Common myeloid progenitor, CD34-positive (primary cell): ENCODE measurements around the gene SLC44A5.

ENCODE experiments used
- CTCF ChIA-PET: fragments of 350-600 bp; sonication (Branson Sonifier 250); formaldehyde crosslinking; loops from one replicate; lab custom pipeline; 2021; ENCODE audit warnings: antibody characterized with exemption; lab: Charles Lee
- POLR2A ChIA-PET: fragments of 350-600 bp; sonication (Branson Sonifier 250); formaldehyde crosslinking; loops from one replicate; lab custom pipeline; 2021; ENCODE audit warnings: antibody characterized with exemption; lab: Charles Lee
- DNase-seq, 3 donors: peaks; one replicate each; pipeline versions ENCODE4 v3.0.0 to v3.0.0-alpha.2; 2013
- H3K27ac ChIP-seq, 2 experiments: 1 replicate in 1 of 2; 2 replicates in 1 of 2; pipeline ENCODE4 v1.7.0; 2013; ENCODE audit warnings: inconsistent platforms in 2 of 2, low read length in 2 of 2, mild to moderate bottlenecking in 2 of 2, low read depth in 1 of 2, moderate library complexity in 1 of 2; ENCODE audit not compliant: severe bottlenecking in 2 of 2, insufficient read depth in 1 of 2, poor library complexity in 1 of 2
- H3K27me3 ChIP-seq, 5 experiments: replicated peaks in 2 of 5; 1 replicate in 3 of 5; 2 replicates in 2 of 5; pipeline versions ENCODE4 v1.6.1 to v1.7.0; 2013; ENCODE audit warnings: low read length in 4 of 5, mild to moderate bottlenecking in 2 of 5, moderate library complexity in 2 of 5, inconsistent platforms in 1 of 5; ENCODE audit not compliant: insufficient read depth in 5 of 5, control insufficient read depth in 4 of 5
- H3K36me3 ChIP-seq, 4 experiments: 1 replicate in 2 of 4; 2 replicates in 2 of 4; pipeline versions ENCODE4 v1.6.1 to v1.7.0; 2013; ENCODE audit warnings: low read length in 3 of 4, control low read depth in 1 of 4, mild to moderate bottlenecking in 1 of 4; ENCODE audit not compliant: control insufficient read depth in 4 of 4, insufficient read depth in 4 of 4
- H3K4me1 ChIP-seq, 4 experiments: 1 replicate in 3 of 4; 2 replicates in 1 of 4; pipeline versions ENCODE4 v1.6.1 to v1.7.1; 2013; ENCODE audit warnings: low read length in 3 of 4, mild to moderate bottlenecking in 3 of 4, control low read depth in 1 of 4, inconsistent platforms in 1 of 4, moderate library complexity in 1 of 4; ENCODE audit not compliant: control insufficient read depth in 4 of 4, insufficient read depth in 4 of 4; ENCODE audit errors: control extremely low read depth in 1 of 4
- H3K4me3 ChIP-seq, 7 experiments: 1 replicate in 4 of 7; 2 replicates in 3 of 7; pipeline versions ENCODE4 v1.5.1 to v1.7.0; 2013; ENCODE audit warnings: mild to moderate bottlenecking in 7 of 7, low read length in 6 of 7, moderate library complexity in 6 of 7, inconsistent platforms in 2 of 7, low read depth in 2 of 7, control low read depth in 1 of 7; ENCODE audit not compliant: insufficient read depth in 4 of 7, control insufficient read depth in 1 of 7; ENCODE audit errors: extremely low read depth in 1 of 7
- H3K9me3 ChIP-seq, 5 experiments: 1 replicate in 4 of 5; 2 replicates in 1 of 5; pipeline versions ENCODE4 v1.6.1 to v1.7.1; 2013; ENCODE audit warnings: low read length in 4 of 5, mild to moderate bottlenecking in 2 of 5, inconsistent platforms in 1 of 5, low read depth in 1 of 5, moderate library complexity in 1 of 5; ENCODE audit not compliant: control insufficient read depth in 4 of 5, insufficient read depth in 2 of 5; ENCODE audit errors: control extremely low read depth in 1 of 5
- WGBS: methylation state at CpG from one replicate; pipeline ENCODE4 v1.1.5; 2013; ENCODE audit not compliant: insufficient coverage; 5-methylcytosine and 5-hydroxymethylcytosine counted together

Gene SLC44A5

GRCh38 chr1:75293270-75293669 lies 317.6 kb downstream of the SLC44A5 start:
- Histone ChIP-seq H3K36me3 (no peaks in the 10 kb centered on the region), H3K27ac (no peak overlapping the region), H3K9me3 (no peaks in the 10 kb centered on the region), H3K4me1 (peaks cover 0 to 13% (median 1%) of the 10 kb centered on the region in 4 experiments), H3K4me3 (no peak overlapping the region), H3K27me3 (no peaks in the 10 kb centered on the region)
- WGBS = 100% methylated on average over 1 of the region's 4 CpGs
- POLR2A ChIA-PET = no interaction called here
- DNase-seq = no peak
- CTCF ChIA-PET = no interaction called here

GRCh38 chr1:75292013-75292412 lies 318.9 kb downstream of the SLC44A5 start:
- Histone ChIP-seq H3K9me3 (peaks cover 0 to 2% (median 0%) of the 10 kb centered on the region in 5 experiments), H3K27ac (no peak overlapping the region), H3K4me3 (no peak overlapping the region), H3K36me3 (no peaks in the 10 kb centered on the region), H3K27me3 (no peaks in the 10 kb centered on the region), H3K4me1 (peaks cover 0 to 13% (median 1%) of the 10 kb centered on the region in 4 experiments)
- 100% methylated on average over 1 of the region's 3 CpGs for WGBS
- DNase-seq = no peak
- ChIA-PET POLR2A (no interaction called here), CTCF (no interaction called here)

DNA sequence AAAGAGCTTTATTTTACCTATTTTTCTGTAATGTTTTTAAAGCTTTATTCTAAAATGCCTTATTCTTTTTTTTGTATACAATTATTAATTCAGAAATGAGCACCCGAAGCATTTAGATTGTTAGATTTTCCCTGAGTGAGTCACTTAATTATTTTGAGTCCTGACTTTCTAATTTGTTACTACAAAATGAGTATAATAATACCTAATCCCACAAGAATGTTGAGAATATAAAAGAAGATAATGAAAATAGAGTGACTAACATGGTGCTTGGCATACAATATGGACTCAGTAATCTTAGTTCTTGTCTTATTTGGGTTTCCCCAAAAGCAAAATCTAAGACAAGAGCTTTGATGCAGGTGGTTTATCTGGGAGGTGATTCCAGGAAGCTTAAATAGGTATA lies 334.5 kb downstream of the SLC44A5 start:
- Histone ChIP-seq H3K27ac (no peak overlapping the region), H3K4me3 (no peak overlapping the region), H3K9me3 (no peaks in the 10 kb centered on the region), H3K4me1 (no peaks in the 10 kb centered on the region), H3K36me3 (no peaks in the 10 kb centered on the region), H3K27me3 (peaks cover 0 to 2% (median 0%) of the 10 kb centered on the region in 5 experiments)
- ChIA-PET POLR2A (no interaction called here), CTCF (no interaction called here)
- no peak for DNase-seq
- WGBS = no CpG with 5 or more reads among the region's 1 CpG

DNA sequence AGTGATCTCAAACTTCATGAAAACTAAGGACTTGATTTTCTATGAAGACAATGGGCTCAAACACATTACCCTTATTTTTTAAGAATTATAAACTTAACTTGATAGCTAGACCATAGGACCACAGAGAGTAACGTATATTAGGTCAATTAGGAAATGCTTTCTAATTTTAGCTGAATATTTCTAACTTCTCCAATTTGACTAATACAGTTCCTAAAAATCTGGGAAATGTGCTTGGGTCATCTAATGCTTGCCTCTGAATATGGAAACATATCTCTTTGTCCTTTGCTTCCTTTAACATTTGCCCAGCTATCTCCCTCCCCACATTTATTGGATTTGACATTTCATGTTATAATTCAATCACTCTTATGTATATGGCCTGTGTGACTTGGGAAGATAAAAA lies 335.3 kb downstream of the SLC44A5 start:
- no peak overlapping the region for H3K27ac ChIP-seq
- CTCF ChIA-PET = interaction anchor here (1.8 kb wide), 1 partner anchor 9 kb away, joined by 9 read pairs; no protein-coding TSS in a partner anchor

GRCh38 chr1:75274920-75275506 lies 335.9 kb downstream of the SLC44A5 start:
- ChIA-PET POLR2A (no interaction called here), CTCF (interaction anchor here (1.8 kb wide), 1 partner anchor 9 kb away, joined by 9 read pairs; no protein-coding TSS in a partner anchor)
- Histone ChIP-seq H3K4me3 (no peak overlapping the region), H3K9me3 (no peaks in the 10 kb centered on the region), H3K4me1 (no peaks in the 10 kb centered on the region), H3K36me3 (no peaks in the 10 kb centered on the region), H3K27ac (no peak overlapping the region), H3K27me3 (peaks cover 0 to 2% (median 0%) of the 10 kb centered on the region in 5 experiments)
- DNase-seq = no peak

More for the DNA sequence above, 335.3 kb downstream of the SLC44A5 start:
- no peaks in the 10 kb centered on the region for H3K4me1 ChIP-seq
- no peaks in the 10 kb centered on the region for H3K9me3 ChIP-seq
- no CpG with 5 or more reads among the region's 1 CpG for WGBS
- H3K36me3 ChIP-seq = no peaks in the 10 kb centered on the region
- H3K4me3 ChIP-seq = no peak overlapping the region
- H3K27me3 ChIP-seq = peaks cover 0 to 2% (median 0%) of the 10 kb centered on the region in 5 experiments
- no peak for DNase-seq
- POLR2A ChIA-PET = no interaction called here

DNA sequence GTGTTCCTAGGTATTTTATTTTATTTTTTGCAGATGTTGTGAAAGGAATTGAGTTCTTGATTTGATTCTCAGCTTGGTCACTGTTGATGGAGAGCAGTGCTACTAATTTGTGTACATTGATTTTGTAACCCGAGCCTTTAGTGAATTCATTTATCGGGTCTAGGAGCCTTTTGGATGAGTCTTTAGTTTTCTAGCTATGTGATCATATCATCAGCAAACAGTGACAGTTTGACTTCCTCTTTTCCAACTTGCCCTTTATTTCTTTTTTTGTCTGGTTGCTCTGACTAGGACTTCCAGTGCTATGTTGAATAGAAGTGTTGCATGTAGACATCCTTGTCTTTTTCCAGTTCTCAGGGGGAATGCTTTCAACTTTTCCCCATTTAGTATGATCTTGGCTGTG lies 337.8 kb downstream of the SLC44A5 start:
- DNase-seq = peak; percentile 6 to 56 (median 40)
- no peaks in the 10 kb centered on the region for H3K4me1 ChIP-seq
- ChIA-PET POLR2A (no interaction called here), CTCF (no interaction called here)
- no peak overlapping the region for H3K4me3 ChIP-seq
- no peaks in the 10 kb centered on the region for H3K36me3 ChIP-seq
- H3K9me3 ChIP-seq = no peaks in the 10 kb centered on the region
- no CpG with 5 or more reads among the region's 2 CpGs for WGBS
- H3K27me3 ChIP-seq = peaks cover 0 to 2% (median 0%) of the 10 kb centered on the region in 5 experiments
- H3K27ac ChIP-seq = no peak overlapping the region

- H3K9me3 ChIP-seq = no peaks in the 10 kb centered on the region
- POLR2A ChIA-PET = no interaction called here
- no peaks in the 10 kb centered on the region for H3K27me3 ChIP-seq
- no peak overlapping the region for H3K27ac ChIP-seq
- H3K36me3 ChIP-seq = no peaks in the 10 kb centered on the region
- peak; percentile 16 to 48 (median 37) for DNase-seq
- no peaks in the 10 kb centered on the region for H3K4me1 ChIP-seq
- H3K4me3 ChIP-seq = no peak overlapping the region
- CTCF ChIA-PET = interaction anchor here (0.7 to 2.0 kb wide), 9 partner anchors 9 to 367 kb away, joined by 3 to 9 read pairs (median 4); no protein-coding TSS in a partner anchor
- 0% methylated on average over 4 of the region's 6 CpGs for WGBS
Observed at GRCh38 chr1:75265792-75266191, 345.1 kb downstream of the SLC44A5 start.
